HEK293 (cell line): ENCODE data around the gene RNF126.

Experiments used
- CTCF ChIP-seq: fragments of 450-650 bp; formaldehyde crosslinking; IDR thresholded peaks from 2 replicates; pipeline ENCODE4 v1.5.1; 2016; ENCODE audit warnings: missing biosample characterization, missing genetic modification characterization
- SETDB1 ChIP-seq: IDR thresholded peaks from one replicate; pipeline ENCODE4 v1.6.1; 2017; ENCODE audit warnings: mild to moderate bottlenecking, low read length, moderate library complexity, mixed read lengths; ENCODE audit not compliant: insufficient read length
- SP2 ChIP-seq: fragments of 450-650 bp; formaldehyde crosslinking; IDR thresholded peaks from 2 replicates; pipeline ENCODE4 v1.5.1; 2016; ENCODE audit warnings: missing biosample characterization, missing genetic modification characterization
- TCF7L2 ChIP-seq: IDR thresholded peaks from 2 replicates; pipeline ENCODE4 v1.6.1; 2011; ENCODE audit warnings: low read depth, mild to moderate bottlenecking, inconsistent platforms, low read length, moderate library complexity, borderline replicate concordance
- ZNF121 ChIP-seq: fragments of 450-650 bp; formaldehyde crosslinking; IDR thresholded peaks from 2 replicates; pipeline ENCODE4 v1.5.1; 2016; ENCODE audit warnings: missing biosample characterization, missing genetic modification characterization
- ZNF174 ChIP-seq: fragments of 450-650 bp; formaldehyde crosslinking; IDR thresholded peaks from 2 replicates; pipeline ENCODE4 v1.5.0; 2017; ENCODE audit warnings: missing biosample characterization, mild to moderate bottlenecking, missing genetic modification characterization
- ZNF18 ChIP-seq: fragments of 450-650 bp; formaldehyde crosslinking; IDR thresholded peaks from 2 replicates; pipeline ENCODE4 v1.5.1; 2016; ENCODE audit warnings: missing biosample characterization, missing genetic modification characterization
- ZNF26 ChIP-seq: fragments of 450-650 bp; formaldehyde crosslinking; IDR thresholded peaks from 2 replicates; pipeline ENCODE4 v1.5.1; 2016; ENCODE audit warnings: missing biosample characterization, missing genetic modification characterization
- ZNF274 ChIP-seq, 2 experiments: fragments of 200-500 bp in 1 of 2; fragments of 450-650 bp in 1 of 2; sonication (Bioruptor generic) in 1 of 2; formaldehyde crosslinking in 1 of 2; IDR thresholded peaks; 2 replicates each; pipeline versions ENCODE4 v1.5.1 to v1.6.1; 2014 to 2016; ENCODE audit warnings: borderline replicate concordance in 1 of 2, inconsistent platforms in 1 of 2, low read length in 1 of 2, missing biosample characterization in 1 of 2, missing genetic modification characterization in 1 of 2
- ZNF398 ChIP-seq: fragments of 450-650 bp; formaldehyde crosslinking; IDR thresholded peaks from 2 replicates; pipeline ENCODE4 v1.5.1; 2017; ENCODE audit warnings: missing biosample characterization, missing genetic modification characterization
- ZNF792 ChIP-seq: fragments of 450-650 bp; formaldehyde crosslinking; IDR thresholded peaks from 2 replicates; pipeline ENCODE4 v1.5.1; 2016; ENCODE audit warnings: missing biosample characterization, missing genetic modification characterization
- TF ChIP-seq, protein P1 (sequence below): fragments of 450-650 bp; formaldehyde crosslinking; IDR thresholded peaks from 2 replicates; pipeline ENCODE4 v1.5.1; 2016; ENCODE audit warnings: missing biosample characterization, missing genetic modification characterization
- TF ChIP-seq, protein P2 (sequence below): fragments of 450-650 bp; formaldehyde crosslinking; IDR thresholded peaks from 2 replicates; pipeline ENCODE4 v1.5.0; 2017; ENCODE audit warnings: missing biosample characterization, missing genetic modification characterization, borderline replicate concordance

- TF ChIP-seq SP2 (tag by site-specific recombination) (no peak), CTCF (no peak), ZNF398 (tag by site-specific recombination) (no peak), ZNF174 (tag by site-specific recombination) (no peak), ZNF792 (tag by site-specific recombination) (no peak), ZNF26 (tag by site-specific recombination) (no peak), ZNF274 (IDR thresholded peaks at IDR 0.05; ENCODE audit: low read length) (no peak), ZNF274 (tag by site-specific recombination; IDR thresholded peaks at IDR 0.05; ENCODE audit: borderline replicate concordance) (no peak), SETDB1 (no peak), ZNF121 (tag by site-specific recombination) (no peak), TCF7L2 (no peak), ZNF18 (no peak)
- TF ChIP-seq, protein P1, sequence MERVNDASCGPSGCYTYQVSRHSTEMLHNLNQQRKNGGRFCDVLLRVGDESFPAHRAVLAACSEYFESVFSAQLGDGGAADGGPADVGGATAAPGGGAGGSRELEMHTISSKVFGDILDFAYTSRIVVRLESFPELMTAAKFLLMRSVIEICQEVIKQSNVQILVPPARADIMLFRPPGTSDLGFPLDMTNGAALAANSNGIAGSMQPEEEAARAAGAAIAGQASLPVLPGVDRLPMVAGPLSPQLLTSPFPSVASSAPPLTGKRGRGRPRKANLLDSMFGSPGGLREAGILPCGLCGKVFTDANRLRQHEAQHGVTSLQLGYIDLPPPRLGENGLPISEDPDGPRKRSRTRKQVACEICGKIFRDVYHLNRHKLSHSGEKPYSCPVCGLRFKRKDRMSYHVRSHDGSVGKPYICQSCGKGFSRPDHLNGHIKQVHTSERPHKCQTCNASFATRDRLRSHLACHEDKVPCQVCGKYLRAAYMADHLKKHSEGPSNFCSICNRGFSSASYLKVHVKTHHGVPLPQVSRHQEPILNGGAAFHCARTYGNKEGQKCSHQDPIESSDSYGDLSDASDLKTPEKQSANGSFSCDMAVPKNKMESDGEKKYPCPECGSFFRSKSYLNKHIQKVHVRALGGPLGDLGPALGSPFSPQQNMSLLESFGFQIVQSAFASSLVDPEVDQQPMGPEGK (tag by site-specific recombination): no peak
- TF ChIP-seq, protein P2, sequence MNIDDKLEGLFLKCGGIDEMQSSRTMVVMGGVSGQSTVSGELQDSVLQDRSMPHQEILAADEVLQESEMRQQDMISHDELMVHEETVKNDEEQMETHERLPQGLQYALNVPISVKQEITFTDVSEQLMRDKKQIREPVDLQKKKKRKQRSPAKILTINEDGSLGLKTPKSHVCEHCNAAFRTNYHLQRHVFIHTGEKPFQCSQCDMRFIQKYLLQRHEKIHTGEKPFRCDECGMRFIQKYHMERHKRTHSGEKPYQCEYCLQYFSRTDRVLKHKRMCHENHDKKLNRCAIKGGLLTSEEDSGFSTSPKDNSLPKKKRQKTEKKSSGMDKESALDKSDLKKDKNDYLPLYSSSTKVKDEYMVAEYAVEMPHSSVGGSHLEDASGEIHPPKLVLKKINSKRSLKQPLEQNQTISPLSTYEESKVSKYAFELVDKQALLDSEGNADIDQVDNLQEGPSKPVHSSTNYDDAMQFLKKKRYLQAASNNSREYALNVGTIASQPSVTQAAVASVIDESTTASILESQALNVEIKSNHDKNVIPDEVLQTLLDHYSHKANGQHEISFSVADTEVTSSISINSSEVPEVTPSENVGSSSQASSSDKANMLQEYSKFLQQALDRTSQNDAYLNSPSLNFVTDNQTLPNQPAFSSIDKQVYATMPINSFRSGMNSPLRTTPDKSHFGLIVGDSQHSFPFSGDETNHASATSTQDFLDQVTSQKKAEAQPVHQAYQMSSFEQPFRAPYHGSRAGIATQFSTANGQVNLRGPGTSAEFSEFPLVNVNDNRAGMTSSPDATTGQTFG (tag by site-specific recombination): no peak
Observed at GRCh38 chr19:612941-613340, 50.1 kb downstream of the RNF126 start.
